Fibroblast of skin of left quadriceps (primary cell): ENCODE measurements around the gene PDIA5.
"Not testable (repeated sequence)": the region's sequence is repeated elsewhere in the genome, so short reads cannot be mapped to it uniquely, and the experiment has no call there.

Experiments
- DNase-seq, 2 experiments: peaks; one replicate each; pipeline ENCODE4 v3.0.0-alpha.2; 2013; ENCODE audit warnings: low read depth in 2 of 2

PDIA5 gene

DNA sequence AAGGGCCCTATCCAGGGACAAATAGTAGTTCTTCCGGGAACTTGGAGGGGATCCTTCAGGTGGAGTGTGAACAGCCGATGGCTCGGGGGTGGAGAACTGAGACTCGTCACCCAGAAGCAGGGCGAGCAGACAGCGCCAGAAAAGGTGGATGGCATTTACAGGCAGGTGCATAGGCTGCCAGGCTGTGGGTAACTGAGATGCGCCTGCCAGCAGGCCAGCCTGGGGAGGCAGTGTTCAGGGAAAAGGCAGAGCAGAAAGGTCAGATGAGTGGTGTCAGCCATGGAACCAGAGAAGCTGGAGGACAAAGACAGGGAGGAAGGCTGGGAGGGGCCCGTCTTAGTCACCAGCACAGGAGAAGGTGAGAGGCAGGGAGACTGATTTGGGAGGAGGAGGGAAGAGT, 81.9 kb downstream of the PDIA5 start:
- no peak for DNase-seq

DNA sequence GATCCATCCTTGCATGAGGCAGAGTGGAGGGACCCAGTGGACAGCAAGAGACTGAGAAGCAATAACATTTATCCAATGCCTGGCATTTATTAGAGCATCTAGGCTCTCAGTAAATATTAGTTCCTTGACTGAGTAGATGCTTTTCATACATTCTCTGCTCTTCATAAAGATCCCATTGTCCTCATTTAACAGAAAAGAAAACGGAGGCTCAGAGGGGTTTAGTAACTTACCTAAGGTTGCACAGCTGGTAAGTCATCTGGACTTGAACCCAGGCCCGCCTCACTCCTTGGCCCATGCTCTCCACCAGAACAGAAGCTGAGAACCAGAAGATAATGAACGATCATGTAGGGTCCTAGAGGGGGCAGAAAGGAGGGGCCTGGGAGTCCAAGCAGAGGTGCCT, 82.7 kb downstream of the PDIA5 start:
- DNase-seq, result no peak

DNA sequence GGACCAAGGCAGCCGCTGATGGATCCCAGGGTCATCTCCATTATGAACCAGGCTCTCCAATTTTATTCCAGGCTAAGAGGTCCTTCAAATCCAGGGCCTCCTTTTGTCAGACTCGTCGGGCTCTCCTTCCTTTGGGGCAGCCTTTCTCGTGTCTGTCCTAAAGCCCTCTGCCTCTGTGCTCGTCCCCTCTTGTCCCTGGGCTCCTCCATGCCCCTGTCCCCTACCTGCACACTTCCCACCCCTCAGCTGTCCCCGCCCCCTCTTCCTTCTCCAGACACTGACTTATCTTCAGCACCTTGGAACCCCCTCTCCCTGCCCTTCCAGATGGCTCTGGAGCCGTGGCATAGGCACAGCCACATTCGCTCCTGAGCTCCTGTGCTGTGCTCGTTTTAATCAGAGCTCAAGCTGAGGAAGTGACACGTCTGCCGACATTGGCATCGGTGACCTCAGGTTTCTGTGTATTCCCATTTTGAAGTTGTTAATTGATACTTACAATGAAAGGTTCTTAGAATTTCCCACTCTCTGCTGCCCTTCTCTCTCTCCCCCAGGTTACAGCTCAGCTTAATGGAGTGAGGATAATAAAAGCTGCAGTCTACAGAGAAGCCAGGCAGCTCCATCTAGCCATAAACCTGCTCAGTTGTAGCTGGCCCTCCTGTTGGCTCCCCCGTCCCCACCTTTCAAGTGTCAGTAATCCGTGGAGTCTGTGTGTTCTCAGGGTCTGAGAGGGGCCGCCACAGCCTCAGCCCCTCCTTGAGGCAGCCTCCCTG, 83.8 kb downstream of the PDIA5 start:
- no peak for DNase-seq

DNA sequence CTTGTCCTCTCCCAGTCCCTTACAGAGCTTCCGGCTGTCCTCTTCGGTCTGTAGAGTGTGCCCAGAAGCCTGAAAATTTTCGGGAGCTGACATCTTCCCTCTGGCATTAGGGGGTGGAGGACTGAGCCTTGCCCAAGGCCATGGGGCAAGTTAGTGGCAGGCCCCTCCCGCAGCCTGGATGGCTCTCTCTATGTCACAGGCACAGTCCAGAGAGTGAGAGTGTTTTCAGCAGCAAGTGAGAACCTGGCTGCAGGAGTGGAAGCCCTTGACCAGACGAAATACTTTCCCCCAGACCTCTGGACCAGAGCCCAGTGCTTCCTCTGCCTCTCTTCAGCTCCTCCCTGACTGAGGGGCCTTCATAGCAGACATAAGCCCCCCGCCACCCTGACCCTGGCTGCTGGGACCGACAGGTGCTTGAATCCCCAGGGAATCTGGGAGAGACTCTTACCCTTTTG, 84.5 kb downstream of the PDIA5 start:
- no peak for DNase-seq

DNA sequence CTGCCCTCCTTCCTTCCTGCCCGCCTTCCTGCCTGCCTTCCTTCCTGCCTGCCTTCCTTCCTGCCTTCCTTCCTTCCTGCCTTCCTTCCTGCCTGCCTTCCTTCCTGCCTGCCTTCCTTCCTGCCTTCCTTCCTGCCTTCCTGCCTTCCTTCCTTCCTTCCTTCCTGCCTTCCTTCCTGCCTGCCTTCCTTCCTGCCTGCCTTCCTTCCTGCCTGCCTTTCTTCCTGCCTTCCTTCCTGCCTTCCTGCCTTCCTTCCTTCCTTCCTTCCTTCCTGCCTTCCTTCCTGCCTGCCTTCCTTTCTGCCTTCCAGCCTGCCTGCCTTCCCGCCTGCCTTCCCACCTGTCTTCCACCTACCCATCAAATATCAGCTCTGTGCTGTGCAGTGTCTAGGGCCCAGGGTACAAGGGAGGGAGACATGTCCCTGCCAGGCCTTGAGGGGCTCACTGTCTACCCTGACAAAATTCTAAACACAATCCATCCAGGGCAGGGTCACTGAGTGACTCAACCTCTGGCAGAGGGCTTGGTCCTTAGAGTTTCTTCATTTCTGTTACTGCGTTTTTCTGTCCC, 85.1 kb downstream of the PDIA5 start:
- not testable (repeated sequence) for DNase-seq

DNA sequence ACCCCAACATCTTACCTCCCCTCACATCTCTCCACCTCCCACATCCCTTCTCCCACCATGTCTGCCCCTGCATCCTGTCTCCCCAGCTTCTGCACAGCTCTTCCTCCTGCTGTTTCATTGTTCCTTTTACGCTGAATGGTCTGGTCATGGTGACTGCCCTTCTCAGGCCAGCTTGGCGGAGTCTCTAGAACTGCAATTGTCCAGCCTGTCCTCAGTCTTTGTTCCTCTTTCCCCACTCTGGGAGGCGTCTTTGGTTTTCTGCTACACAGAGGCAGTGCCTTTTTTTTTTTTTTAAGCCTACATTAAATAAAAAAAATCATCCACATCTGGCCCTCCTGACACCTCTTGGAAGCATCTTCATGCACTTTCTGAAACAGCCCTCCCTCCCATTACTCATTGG, 85.9 kb downstream of the PDIA5 start:
- DNase-seq, result no peak

DNA sequence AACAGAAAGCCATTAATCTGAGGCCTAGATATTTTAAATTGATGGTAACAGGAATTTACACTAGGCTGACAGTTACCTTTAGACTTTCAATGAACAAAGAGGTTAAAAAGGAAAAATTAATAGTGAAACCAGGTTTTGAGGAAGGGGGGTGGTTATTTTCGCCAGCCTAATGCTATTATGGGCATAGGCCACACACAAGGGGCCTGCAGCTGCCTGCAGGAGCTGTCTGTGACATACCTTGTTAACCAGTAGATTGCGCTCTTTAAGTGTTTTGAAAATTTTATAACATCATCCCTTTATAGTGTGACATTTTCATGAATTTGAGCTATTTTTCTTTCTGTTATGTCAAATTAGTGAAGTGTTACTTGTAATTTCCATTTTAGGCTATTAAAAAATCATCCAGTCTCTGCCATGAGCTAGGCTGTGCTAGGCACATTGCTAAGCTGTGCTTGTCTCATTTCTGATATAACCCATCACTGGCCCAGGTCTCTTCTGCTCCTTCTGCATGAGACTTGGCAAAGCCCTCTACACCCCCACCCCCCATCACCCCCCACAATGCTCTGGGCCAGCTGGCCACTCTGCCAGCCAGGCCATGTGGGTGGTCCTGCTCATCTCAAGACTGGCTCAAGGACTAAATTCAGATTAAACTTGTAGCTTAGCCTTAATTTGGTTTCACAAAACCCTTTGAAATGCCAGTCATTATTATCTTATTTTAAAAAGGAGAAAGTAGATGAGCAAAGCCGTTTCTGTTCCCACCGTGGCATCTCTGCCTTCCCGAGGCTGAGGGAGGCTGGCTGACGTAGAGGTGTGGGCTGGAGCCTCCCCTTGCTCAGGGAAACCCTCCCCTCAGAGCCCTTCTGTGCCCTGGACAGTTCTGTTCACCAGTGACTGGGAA, 86.5 kb downstream of the PDIA5 start:
- DNase-seq, result no peak

DNA sequence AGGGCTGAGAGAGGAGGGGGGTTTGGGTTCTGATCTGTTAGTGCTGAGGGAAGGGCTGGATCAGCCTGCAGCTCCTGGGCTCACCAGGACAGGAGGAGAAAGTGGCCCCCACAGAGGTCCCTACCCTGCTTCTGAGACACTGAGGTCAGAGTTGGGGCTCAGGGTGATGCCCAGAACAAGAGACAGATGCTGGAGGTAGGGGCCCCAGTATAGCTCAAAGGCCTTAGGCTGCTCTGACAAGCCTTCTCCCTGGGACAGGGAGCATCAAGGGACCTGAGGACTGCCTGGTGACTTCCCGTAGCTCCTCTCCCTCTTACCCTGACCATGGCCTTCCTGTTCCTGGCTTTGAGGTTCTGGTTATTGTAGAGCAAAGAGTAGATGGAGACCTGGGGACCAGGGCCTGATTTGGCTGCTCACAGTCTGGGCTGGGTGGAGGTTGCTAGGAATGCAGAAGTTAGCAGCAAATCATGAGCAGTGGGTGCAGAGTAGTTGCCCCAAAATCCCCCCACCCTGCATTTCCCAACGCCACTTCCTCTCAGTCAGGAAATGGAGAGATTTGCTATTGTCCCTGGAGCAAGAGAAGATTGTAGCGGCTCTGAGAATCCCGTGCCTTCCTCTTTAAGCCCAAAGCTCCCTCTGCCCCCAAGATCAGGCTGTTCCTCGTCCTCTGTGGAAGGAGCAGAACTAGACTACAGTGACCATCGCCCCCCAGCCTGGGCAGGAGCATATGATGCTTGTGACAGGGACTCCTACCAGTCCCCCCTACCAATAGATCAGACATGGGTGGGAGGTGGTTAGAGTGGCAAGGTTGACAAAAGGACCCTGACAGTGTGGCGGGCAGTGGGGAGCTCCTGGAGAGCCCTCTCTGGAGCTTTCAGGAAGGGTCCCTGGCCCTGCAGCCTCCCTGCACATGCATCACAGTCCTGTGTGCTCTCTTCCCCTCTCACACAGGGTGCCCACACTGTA, 87.5 kb downstream of the PDIA5 start:
- DNase-seq, result no peak

DNA sequence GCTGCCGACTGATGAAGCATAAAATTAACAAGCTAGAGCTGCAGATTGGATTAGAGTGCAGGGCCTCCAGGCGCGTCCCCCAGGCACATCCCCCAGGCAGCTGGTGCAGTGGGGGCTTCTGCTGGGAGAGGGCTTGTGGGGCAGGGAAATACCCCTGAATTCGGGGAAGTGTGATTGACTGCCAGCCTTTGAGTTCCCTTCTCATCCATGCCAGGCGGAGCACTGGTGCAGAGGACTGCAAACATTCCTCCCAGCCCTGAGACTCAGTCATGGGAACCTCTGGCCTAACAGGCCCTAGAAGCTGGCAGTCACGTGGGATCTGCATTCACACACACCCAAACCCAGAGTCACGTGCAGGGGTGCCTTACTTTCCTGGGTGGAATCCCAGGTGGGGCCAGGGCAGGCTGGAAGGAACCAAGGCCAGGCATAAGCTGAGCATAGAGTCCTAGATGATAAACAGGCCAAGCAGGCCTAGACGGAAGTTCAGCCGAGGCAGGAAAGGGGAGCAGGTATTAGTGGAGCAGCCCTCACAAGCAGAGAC, 88.7 kb downstream of the PDIA5 start:
- no peak for DNase-seq

DNA sequence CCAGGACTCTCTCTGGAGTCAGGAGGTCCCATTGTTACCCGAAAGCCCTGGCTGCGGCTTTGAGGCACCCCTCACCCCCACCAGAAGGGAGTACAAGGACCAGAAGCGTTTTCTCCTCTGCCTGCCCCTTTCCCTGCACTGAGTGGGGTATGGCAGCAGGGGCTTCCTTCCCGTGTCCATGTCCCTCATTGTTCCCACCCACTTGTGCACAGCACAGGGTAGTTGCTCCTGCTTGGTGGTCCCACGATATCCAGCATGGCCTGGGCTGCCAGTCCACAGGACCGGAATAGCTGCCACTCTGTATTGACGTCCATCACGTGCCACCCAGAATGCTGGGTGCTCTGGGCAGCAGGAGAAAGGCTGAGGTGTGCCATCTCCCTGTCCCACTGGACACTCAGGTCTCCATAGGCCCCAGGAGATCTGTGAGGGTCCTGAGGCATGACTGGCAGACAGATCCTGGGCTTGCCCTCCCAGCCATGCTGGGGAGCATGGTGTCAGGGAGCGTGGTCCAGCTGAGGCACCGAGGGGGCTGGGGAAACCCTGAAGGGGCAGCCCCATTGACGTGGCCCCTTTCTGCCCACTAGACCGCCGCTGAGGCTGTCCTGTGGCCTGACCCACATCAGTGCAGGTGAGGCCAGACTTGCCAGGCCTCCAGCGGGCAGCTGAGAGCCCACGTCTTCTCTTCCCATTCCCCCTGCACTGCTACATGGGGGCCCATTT, 89.6 kb downstream of the PDIA5 start:
- DNase-seq, result no peak

DNA sequence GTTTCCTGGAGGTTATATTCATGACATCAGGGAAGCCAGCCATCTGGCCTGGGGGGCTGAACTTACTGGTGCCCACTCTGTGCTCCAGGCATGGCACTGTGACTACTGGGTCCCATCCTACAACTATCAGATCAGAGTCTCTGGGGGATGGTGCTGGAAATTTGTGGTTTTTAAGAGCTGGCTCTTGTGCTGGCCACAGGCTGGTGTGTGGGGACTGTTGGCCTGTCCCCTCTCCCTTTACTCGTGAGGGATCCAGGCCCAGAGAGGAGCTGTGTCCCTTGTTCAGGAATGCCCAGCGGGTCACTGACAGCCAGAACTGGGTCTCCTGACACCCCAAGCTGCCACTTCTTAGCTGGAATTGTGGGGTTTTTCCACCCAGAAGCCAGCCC, 90.4 kb downstream of the PDIA5 start:
- DNase-seq, result no peak

DNA sequence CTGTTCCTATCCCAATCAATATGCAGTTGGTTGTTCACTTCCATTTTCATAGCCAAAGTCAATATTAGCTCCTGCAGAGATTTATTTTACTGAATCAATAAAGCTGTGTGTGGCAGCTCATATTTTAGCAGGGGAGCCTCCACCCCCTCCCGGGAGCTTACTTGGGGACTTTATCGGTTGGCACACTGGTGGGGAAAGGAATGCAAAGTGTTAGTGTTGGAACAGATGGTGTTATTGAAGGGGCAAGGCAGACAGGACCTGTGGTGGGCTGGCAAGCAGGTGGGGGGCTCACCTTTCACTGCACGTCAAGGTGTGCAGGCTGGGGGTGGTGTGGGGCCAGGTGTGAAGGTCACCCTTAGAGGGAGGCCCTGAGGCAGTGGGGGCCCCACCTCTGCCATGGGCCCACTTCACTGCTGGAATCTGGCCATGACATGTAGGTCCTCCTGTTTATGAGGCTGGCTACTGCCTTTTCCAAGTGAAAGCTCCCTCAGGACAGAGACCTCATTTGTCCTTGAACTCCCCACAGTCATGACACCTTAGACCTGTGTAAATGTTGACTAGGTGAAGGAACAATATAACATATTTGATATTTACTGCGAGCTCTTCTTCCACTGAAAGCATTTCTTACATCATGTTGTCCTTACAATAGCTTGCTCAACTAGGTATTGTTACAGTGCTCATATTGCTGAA, 90.9 kb downstream of the PDIA5 start:
- DNase-seq, result no peak

DNA sequence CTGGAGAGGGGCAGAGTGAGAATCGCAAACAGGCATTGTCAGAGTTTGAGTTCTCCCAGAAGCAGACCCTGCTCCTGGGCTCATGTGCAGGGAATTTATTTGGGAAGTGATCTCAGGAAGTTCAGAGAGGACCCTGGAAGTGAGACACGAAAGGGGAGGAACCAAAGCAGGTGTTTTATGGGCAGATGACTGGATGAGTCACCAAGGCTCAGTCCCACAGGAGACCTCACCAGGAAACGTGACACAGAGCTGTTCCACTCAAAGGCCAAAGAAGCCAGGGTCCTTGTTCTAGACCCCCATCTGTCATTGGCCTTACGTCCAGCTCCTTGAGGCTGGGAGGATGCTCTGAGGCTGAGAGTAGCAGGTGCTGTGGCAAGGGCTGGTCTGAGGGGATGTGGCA, 91.5 kb downstream of the PDIA5 start:
- no peak for DNase-seq

DNA sequence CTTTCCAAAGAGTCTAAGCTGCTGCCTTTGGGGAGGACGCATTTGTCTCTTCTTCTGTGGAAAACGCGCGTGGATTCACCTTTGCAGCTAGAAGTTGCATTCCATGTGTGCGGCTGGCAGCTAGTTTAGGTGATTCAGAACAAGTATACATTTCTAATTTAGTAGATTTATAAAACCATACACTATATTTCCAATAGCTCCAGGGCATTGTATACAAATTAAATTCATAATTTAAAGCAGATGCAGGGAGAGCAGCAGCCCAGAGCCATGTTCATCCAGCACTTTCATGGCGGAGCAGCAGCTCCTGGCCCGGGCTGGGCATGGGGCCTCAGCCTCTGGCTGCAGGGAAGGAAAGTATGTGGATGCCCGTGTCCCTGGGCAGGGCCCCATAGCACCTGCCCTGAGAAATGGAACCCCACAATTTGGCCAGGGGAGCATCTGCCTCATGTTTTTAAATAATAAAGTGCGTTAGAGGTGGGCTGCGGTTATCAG, 92.1 kb downstream of the PDIA5 start:
- no peak for DNase-seq

DNA sequence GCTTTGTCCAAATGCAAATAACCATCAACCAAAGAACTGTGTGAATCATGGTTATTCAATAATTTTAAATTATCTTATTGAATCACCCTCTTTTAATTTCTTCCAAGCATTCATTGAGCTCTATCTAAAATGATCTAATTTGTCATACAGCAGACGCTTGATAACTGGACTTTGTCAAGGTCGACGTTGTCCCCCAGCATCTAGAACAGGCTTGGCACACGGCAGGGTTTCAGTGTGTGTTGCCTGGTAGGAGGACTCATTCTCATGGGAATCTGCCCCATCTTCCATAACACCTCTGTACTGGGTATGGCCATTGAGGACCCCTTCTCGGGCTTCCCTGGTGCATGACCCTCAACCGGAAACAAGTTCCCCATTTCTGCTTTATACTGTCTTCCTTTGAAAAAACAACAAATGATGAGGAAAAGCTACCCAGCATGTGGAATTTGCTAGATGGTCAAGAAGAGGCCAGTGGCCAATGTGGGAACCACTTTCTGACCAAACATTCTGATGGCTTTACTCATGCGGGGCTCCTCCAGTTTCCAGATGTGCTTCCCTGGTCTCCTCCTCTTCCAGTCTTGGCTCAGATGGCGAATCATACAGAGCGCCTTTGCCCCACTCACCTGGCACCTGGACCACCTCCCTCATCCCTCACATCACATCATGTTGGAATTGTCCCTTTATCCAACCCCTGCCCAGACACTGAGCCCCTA, 93.3 kb downstream of the PDIA5 start:
- DNase-seq, result no peak

DNA sequence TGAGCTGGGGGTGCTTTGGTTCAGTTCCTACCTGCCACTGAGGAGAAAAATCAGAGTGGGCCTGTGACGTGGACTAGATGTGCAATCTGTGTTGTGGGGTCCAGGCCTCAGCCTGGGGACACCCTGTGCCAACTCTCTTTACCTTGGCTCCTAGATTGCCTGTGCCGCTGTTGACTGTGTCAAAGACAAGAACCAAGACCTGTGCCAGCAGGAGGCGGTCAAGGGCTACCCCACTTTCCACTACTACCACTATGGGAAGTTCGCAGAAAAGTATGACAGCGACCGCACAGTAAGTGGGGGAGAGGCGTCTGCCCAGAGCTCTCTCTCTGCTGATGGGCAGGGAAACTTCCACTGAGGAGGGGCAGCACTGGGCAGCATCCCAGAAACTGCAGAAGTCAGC, 94.3 kb downstream of the PDIA5 start:
- DNase-seq, result no peak

DNA sequence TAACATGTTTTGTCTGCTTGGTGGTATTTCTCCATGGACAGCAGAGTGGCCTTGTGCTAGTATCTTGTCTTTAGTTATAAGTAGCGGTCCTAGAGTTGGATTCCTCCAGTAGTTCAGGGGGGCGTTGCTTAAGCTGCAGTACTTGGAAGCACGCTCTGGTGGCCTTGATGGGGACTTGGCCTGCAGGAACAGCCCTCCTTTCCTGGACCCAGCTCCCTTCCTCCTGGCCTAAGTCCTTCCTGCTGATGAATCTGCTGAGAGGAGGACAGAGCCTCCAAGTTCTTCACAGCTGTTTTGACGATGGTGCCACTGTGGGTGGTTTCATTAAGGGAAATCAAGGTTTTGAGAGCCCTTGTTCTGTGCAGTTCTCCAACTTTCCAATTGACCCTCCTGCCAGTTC, 96.3 kb downstream of the PDIA5 start:
- no peak for DNase-seq

DNA sequence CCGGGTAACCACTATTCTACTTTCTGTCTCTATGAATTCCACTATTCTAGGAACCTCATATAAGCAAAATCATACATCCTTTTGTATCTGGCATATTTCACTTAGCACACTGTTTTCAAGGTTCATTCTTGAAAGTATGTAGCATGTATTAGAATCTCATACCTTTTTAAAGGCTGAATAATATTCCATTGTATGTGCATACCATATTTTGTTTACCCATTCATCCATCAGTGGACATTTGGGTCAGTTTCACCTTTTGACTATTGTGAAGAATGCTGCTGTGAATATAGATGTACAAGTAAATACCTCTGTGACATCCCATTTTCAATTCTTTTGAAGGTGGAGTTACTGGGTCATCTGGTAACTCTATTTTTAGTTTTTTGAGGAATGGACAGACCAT, 98.3 kb downstream of the PDIA5 start:
- DNase-seq, result no peak

DNA sequence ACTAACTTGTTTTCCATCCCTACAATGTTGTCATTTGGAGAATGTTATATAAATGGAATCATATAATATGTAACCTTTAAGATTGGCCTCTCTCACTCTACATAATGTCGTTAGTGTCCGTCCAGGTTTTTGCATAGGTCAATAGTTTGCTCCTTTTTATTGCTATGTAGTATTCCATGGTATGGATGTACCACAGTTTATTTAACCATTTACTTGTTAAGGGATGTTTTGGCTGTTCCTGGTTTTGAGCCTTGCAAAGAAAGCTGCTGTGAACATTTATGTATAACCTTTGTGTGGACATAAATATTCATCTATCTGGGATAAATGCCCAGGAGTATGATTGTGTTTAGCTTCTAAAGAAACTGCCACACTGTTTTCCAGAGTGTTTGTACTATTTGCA, 100.9 kb downstream of the PDIA5 start:
- DNase-seq, result no peak
